ENCODE results near the gene LGALS9C.
"Not testable (repeated sequence)": the region's sequence is repeated elsewhere in the genome, so short reads cannot be mapped to it uniquely, and the experiment has no call there.

Gene LGALS9C

DNA sequence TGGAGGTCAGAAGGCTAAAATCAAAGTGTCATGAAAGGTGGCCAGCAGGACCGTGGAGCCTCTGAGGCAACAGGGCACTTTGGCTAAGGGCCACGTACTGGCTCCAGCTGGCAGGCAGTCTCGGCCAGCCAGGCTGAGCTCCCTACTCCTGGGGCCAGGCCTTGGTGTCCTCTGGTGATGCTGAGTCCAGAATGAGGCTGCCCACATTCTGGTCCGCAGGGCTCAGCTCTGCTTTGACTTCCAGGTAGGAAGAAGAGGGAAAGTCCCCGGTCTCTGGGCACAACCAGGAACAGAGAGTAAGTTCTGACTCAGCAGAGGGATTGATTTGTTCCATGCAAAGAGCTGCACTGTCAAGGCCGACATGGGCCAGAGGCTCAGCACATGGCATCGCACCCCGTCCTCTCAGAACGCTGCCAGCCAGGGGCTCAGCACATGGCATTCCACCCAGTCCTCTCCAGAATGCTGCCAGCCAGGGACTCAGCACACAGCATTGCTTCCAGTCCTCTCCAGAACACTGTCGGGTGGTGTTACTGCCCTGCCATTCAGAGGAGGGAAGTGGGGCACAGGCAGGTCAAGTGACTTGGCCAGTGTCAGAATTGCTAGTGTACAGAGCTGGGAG lies 2.5 kb downstream of the LGALS9C start:
- not testable (repeated sequence) for DNase-seq

DNA sequence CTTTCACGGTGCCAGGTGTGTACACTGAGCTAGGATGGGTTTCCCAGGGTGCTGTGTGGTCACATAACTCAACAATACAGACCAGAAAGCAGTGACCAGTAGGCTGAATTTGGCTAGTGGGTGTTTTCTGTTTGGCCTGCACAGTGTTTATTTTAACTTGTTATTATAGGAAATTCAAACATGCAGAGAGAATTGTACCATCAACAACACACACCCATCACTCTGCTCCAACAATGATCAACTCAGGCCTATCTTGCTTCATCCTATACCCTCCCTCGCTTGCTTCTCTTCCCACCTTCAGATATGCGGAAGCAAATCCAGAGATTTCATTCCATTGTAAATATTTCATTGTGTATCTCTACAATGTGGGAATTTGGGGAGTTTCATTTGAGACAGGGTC lies 5.2 kb downstream of the LGALS9C start:
- DNase-seq: not testable (repeated sequence)

DNA sequence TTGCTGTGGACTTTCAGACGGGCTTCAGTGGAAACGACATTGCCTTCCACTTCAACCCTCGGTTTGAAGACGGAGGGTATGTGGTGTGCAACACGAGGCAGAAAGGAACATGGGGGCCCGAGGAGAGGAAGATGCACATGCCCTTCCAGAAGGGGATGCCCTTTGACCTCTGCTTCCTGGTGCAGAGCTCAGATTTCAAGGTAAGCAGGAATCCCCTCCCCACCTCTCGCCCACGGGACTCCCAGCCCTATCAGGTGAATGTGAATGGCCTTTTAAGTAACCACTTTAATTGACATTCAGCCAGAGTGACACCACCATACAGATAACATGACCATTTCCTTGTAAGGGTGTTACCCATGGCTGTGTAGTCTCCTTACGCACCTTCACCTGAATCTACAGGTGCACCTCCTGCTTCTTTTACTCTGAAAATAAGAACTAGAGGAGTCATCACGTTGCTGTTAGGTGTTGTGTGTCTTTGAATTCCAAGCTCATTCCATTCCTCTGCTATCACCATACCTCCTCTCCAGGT lies 9.4 kb downstream of the LGALS9C start:
- not testable (repeated sequence) for DNase-seq

DNA sequence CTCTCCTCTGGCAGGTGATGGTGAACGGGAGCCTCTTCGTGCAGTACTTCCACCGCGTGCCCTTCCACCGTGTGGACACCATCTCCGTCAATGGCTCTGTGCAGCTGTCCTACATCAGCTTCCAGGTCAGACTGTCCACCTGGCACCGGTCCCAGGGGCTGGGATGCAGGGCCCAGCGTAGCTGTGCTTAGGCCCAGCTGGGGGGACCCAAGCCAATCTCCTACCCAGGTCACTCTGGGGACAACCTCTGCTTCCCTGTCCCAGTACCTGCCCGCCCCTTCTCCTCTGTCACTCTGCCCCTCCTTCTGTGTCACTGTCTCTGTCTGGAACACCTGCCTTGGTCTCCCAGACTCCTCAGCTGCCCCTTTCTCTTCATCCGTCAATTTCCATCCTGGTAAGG lies 11.0 kb downstream of the LGALS9C start:
- not testable (repeated sequence) for DNase-seq

DNA sequence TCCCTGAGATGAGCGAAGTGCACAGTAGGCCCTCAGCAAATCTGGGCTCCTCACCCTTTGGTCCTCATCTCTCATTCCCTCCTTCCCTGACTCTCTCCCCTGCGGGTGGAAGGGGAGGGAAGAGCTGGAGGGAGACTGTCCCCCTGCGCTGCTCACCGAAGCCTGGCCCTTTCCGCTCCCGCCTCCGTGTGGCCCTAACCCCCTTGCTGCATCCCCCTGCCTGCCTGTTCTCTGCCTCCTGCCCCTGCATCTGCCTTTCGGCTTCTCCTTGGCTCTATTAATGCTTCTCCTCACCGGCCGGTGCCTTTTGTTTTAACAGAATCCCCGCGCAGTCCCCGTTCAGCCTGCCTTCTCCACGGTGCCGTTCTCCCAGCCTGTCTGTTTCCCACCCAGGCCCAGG lies 12.0 kb downstream of the LGALS9C start:
- DNase-seq: not testable (repeated sequence)

DNA sequence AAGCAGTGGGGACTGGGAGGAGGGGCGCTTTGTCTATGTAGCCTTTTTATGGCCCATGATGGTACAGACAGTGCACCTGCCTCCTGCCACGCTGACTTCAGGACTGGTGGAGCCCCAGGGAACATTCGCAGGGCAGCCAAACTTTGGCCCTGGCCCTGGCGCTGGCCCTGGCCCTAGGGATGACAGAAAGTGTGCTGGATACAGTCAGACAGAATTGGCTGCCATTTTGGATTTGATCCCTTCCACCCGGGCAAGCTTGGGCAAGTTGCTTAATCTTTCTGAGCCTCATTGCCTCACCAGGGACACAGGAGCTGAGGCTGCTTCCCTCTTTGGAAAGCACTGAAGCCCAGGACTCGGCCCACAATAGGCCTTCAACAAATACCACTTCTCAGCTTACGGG lies 13.4 kb downstream of the LGALS9C start:
- DNase-seq: not testable (repeated sequence)

DNA sequence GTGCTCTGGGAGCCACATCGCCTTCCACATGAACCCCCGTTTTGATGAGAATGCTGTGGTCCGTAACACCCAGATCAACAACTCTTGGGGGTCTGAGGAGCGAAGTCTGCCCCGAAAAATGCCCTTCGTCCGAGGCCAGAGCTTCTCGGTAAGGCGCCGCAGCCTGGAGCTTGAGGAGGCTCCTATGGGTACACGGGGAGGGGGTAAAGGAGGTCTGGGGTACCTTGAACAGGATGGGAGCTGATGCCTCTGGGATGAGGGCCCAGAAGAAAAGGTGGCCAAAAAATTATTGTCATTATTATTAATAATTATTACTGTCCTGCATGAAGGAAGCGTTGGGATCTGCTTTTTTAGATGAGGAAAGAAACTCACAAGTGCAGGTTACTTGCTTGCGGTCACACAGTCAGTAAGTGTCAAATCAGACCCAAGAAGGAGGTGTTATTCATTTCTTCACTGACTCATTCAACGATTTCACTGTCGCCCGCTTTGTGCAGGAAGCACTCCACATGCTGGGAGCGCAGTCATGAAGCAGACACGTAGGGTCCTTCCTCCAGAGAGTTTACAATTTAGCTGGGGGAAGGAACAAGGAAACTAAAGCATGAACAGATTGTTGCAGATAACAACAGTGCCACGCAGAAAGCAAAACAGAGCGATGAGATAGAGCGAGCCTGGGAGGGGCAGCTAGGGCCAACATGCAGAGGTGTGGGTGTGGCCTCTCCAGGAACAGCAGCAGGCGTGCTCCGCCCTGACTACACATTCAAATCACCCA lies 16.3 kb downstream of the LGALS9C start:
- not testable (repeated sequence) for DNase-seq

DNA sequence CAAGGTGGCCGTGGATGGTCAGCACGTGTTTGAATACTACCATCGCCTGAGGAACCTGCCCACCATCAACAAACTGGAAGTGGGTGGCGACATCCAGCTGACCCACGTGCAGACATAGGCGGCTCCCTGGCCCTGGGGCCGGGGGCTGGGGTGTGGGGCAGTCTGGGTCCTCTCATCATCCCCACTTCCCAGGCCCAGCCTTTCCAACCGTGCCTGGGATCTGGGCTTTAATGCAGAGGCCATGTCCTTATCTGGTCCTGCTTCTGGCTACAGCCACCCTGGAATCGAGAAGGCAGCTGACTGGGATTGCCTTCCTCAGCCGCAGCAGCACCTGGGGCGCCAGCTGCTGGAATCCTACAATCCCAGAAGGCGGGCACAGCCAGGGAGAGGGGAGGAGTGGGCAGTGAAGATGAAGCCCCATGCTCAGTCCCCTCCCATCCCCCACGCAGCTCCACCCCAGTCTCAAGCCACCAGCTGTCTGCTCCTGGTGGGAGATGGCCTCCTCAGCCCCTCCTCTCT lies 17.7 kb downstream of the LGALS9C start:
- not testable (repeated sequence) for DNase-seq

DNA sequence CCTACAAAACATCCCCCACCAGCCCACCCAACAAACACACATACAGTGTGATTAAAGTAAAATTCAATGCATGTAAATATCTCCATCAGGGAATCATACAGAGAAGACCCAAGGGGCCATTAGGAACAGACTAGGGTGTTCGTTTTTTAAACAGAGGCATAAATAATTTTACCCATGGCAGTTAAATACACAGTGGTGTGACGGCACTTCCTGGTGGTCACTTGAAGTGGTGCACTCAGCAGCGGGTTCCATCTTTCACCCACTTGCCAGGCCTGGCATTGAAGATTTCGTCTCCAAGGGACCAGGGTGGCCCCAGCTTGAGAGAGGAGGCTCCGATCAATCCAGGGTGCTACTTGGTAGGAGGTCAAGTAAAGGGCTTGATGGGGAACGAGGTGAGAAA lies 20.5 kb downstream of the LGALS9C start:
- not testable (repeated sequence) for DNase-seq

DNA sequence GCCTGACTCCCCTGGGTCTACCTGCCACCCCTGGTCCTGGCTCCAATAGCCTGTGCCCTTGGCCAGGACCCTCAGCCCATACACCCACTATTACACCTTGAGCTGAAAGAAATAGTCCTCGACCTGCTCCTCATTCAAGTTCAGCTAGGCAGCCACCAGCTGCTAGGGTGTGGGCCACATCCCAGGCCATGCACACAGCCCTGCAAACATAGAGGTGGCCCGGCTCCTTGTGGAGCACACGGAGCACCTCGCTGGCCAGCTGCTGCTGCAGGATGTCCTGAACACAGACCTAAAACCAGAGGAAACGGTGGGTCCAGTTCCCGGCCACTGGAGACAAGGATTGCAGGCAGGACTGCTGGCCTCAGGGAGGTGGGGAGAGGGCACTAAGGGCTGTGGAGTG lies 22.5 kb downstream of the LGALS9C start:
- not testable (repeated sequence) for DNase-seq

DNA sequence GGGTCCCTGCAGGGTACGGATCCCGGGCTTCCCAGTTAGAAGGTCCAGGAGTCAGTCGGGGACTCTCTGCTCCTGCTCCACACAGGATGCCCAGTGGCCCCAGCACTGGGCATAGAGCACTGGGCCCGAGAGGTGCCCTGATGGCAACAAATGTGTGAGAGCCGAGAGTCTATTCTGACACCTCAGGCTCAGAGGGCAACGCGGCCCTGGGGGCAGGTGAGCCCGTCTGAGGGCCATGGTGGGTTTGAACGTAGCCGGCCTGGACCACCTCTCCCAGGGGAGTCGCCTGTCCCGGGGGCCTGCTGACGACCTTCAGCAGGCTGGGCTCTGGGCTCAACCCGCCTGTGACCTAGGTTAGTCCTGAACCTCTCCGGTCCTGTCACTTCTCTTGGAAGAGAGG lies 23.2 kb downstream of the LGALS9C start:
- DNase-seq: not testable (repeated sequence)

DNA sequence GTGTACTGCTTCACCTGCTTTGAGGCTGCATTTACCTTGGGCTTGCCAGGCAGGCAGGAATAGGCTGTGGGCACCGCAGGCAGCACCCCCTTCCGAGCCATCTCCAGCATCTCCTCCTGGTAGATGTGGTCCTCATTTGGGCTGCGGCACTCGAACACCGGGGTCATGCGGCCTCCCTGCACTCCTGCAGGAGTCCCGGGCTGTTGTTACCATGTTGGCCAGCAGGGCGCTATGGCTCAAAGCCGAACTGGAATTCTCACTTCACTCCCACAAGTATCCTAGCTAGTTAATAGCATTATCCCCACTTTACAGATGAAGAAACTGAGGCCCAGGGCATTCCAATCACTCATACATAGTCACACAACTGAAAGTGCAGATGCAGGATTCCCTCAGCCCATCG lies 23.7 kb downstream of the LGALS9C start:
- DNase-seq: not testable (repeated sequence)

DNA sequence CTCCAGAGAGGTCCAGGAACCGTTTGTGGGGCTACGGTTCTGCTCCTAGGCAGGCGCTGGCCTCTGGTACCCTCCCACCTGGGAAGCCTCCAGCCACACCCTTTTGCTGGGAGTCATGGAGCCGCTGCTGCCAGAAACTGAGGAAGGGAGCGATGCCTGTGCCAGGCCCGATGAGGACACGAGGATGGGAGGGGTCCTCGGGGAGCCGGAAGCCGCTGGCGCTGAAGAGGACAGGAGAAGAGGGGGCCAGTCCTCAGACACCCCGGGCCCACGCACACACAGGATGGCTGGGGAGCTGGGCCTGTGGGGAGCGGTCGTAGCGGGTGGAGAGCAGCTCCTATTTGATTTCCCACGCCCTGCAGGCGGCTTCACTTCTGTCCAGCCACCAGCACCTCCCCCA lies 24.2 kb downstream of the LGALS9C start:
- DNase-seq: not testable (repeated sequence)

DNA sequence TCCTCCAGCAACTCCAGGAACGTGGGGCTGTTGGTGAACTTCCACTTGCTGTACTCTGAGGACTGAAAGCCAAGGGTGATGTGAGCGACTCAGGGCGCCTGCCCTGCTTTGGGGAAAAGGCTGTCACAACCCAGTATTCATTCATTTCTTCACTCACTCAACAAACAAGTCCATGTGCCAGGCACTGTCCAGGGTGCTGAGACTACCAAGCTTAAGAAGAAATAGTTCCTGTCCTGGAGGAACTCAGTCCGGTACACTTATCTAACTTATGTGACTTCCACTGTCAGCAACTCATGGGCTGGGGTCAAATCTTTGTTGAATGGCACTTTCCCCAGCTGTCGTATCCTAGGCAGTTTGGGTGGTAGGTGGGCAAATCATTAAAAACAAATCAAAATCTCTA lies 26.6 kb downstream of the LGALS9C start:
- not testable (repeated sequence) for DNase-seq

DNA sequence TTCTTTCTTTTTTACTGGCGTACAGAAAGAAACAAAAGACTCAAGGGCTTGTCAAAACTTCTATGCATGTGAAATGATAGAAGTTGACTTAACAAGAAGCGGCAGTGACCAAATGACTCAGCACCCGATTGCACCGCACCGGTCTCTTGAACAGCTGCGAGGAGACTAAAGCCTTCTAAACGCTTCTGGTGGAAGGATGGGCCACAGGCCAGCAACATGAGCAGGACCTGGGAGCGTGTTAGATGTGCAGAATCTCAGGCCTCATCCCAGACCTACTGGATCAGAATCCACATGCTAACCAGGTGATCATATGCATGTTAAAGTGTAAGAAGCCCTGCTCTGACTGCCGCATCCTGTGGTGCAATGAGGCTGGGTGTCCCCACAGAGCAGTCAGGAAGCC lies 31.1 kb downstream of the LGALS9C start:
- not testable (repeated sequence) for DNase-seq

DNA sequence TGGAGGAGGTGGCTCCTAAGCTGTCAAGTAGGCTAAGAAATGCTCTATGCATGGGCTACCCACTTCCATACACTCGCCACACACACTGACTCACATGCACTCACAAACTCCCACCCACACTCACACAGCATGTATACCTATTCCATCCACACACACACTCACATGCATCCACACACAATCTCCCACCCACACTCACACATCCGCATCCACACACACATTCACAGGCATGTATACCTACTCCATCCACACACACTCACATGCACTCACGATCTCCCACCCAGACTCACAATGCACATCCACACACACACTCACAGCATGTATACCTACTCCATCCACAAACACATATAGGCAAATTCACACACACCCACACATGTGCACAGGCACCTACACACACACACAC lies 32.1 kb downstream of the LGALS9C start:
- DNase-seq: not testable (repeated sequence)

DNA sequence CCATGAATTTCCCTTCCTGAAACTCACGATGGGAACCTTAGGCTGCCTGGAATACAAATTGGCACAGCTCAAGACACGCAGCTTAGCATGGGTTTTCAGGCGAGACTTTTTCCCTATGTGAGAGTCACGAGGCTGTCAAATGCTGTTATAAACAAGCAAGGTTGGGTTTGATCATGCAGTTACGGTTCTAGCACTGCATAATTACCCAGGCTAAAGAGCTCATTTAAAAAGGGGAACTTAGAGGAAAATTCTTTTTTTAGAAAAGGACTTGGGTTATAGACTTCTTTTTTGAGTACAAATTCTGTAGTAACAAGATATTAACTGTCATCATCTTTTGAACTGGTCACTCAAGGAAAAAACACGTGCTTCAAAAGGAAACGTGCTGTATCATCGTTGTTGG lies 44.5 kb downstream of the LGALS9C start:
- not testable (repeated sequence) for DNase-seq

DNA sequence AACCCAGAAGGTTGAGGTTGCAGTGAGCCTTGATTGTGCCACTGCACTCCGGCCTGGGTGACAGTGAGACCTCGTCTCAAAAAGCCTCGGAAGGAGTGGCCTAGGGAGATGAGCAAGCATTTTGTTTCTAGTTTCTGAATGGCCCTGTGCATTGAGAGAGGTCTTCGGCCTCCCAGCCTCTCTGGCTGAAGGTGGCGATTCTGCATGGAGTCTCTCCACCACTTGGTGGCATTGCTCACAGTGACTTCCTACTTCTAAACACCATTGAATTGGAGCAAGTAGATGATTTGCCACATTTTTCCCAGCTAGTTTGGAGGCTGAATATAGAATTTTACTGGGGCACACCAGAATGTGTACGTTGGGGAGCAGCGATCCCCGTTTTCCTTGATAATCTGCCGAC lies 48.4 kb downstream of the LGALS9C start:
- not testable (repeated sequence) for DNase-seq

DNA sequence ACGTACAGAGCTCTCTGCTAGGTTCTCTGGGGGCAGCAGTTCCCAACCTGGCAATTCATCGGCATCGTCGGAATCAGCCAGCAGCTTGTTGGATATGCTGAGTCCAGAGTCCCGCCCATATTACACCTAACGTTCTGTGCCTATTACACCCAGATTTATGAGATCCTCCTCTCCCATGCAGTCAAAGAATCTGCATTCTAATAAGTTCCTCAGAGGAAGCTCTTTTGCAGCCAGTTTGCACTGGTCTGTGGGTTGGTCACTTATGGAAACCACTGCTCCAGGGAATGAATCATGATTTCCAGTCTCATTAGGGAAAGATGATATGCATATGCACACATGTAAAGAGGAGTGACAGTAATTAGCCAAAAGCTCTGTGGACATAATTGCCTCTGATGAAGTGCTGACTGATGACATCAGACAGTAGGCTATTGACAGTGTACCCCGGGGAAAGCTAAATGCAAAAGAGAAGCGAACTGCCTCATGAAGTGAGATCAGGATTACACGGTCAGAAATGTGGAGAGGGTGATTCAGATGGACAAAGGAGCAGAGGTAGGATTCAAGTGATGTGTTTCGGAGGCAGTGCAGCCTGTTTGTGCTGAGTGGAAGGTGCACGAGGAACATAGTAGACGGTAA lies 49.7 kb downstream of the LGALS9C start:
- DNase-seq: not testable (repeated sequence)

DNA sequence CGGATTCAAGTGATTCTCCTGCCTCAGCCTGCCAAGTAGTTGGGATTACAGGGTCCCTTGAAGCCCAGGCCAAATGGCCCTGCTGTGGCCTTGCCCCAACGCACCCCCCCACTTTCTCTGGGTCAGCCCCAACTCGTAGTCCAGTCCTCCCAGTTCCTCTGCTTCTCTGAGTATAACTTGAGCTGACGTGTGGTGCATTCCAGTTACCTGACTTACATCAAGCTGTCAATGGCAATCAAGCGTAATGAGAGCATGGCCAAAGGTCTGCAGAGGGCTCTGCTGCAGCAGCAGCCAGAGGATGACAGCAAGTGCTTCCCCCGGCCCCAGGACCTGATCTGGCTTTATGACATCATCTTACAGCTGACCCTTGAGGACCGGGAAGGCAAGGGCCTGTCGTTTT lies 50.8 kb downstream of the LGALS9C start:
- not testable (repeated sequence) for DNase-seq

DNA sequence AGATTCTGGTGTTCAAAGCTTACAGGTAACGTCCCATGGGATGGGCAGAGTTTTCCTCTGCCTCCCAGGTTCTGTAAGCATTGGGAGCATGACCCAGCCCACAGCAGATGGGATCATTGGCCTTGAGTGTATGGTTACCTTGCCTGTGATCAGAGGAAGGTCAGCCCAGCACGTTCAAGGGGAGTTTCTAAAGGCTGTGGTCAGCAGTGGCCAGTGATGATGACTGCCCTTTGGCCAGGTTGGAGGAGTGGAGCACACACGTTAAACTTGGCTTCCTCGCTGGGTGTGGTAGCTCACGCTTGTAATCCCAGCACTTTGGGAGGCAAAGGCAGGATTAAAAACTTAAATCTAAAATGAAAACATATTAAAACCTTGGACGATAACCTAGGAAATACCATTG lies 51.8 kb downstream of the LGALS9C start:
- not testable (repeated sequence) for DNase-seq

DNA sequence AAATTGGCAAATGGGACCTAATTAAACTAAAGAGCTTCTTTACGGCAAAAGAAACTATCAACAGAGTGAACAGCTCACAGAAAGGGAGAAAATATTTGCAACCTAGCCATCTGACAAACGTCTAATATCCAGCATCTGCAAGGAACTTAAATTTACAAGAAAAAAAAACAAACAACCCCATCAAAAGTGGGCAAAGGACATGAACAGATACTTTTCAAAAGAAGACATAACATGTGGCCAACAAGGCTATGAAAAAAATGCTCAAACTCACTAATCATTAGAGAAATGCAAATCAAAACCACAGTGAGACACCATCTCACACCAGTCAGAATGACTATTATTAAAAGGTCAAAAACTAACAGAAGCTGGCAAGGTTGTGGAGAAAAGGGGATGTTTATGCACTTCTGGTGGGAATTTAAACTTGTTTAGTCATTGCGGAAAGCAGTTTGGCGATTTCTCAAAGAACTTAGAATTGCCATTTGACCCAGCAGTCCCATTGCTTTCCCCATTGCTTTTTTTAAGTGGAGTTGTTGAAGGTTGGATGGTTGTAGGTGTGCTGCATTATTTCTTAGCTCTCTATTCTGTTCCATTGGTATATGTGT lies 52.4 kb downstream of the LGALS9C start:
- DNase-seq: not testable (repeated sequence)

DNA sequence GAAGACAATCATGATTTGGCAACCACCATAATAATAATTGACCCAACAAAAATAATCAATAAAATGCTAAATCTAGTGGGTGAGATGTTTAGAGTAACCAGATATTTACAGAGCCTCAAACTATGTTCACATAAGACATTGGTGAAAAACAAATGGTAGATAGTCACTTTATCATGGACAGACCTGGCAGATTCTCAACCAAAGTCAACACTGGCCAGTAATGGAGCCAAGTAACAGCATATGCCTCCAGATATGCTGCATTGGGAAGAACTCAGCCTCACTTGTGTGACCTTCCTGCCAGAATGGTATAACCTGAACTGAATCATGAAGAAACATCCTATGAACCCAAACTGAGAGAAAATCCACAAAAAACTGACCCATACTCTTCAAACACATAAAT lies 53.8 kb downstream of the LGALS9C start:
- DNase-seq: not testable (repeated sequence)

Measured in NCI-H446 (cell line).